Measurements from ENCODE around the gene DNAH3.

Gene DNAH3

GRCh38 chr16:20903899-20904506, 246.6 kb downstream of the DNAH3 start:
- no peak for DNase-seq (ENCODE audit: low spot score)
- no peak for TF ChIP-seq CTCF (IDR thresholded peaks at IDR 0.05)
- Histone ChIP-seq H3K27ac (peak overlapping the region; percentile 86 to 100), H3K4me3 (peak overlapping the region; percentile 27)

- Histone ChIP-seq H3K4me3 (peak overlapping the region; percentile 5), H3K27ac (peak overlapping the region; percentile 86 to 100)
- no peak for DNase-seq (ENCODE audit: low spot score)
- TF ChIP-seq CTCF (IDR thresholded peaks at IDR 0.05): no peak
These were observed 247.3 kb downstream of the DNAH3 start for GRCh38 chr16:20903116-20903898.

DNA sequence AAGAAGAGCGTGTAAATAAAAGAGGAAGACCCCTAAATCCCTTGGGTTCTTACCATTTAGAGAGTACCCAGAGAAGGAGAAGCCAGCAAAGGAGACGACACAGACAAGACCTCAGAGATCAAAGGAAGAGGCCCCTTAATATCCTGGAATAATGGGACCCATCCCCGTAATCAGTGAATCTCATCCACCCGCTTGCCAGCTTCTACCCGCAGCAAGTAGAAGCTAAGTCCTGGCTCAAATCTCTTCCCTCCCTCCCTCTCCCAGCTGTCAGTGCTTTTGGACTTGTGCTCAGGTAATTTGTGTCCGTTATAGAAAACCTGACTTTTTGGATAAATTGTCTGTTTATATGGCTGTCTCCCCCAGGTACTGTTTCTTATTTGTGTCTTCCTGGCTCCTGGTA, 248.2 kb downstream of the DNAH3 start:
- Histone ChIP-seq H3K27ac (peak overlapping the region; percentile 86 to 100), H3K4me3 (peak overlapping the region; percentile 95)
- no peak for DNase-seq (ENCODE audit: low spot score)
- TF ChIP-seq CTCF (IDR thresholded peaks at IDR 0.05): no peak

GRCh38 chr16:20901436-20902112, 249.1 kb downstream of the DNAH3 start:
- peak; percentile 82 for DNase-seq (ENCODE audit: low spot score)
- no peak for TF ChIP-seq CTCF (IDR thresholded peaks at IDR 0.05)
- H3K27ac ChIP-seq: peak overlapping the region; percentile 86 to 100
- peak overlapping the region; percentile 95 for H3K4me3 ChIP-seq

GRCh38 chr16:20901068-20901435, 249.6 kb downstream of the DNAH3 start:
- no peak for DNase-seq (ENCODE audit: low spot score)
- no peak for TF ChIP-seq CTCF (IDR thresholded peaks at IDR 0.05)
- Histone ChIP-seq H3K27ac (peak overlapping the region; percentile 86 to 100), H3K4me3 (peak overlapping the region; percentile 95)

GRCh38 chr16:20900299-20901067, 250.2 kb downstream of the DNAH3 start, which contains the start of the genes DCUN1D3 and LYRM1:
DCUN1D3 (minus strand) TSS chr16:20900358; CDS start chr16:20862538, 37,820 bp downstream.
LYRM1 (plus strand) TSS chr16:20900771; CDS start chr16:20915556, 14,785 bp downstream.
- peak within 1 kb of the TSS; percentile 95 for H3K4me3 ChIP-seq
- no peak for TF ChIP-seq CTCF (IDR thresholded peaks at IDR 0.05)
- peak within 1 kb of the TSS; percentile 86 to 100 for H3K27ac ChIP-seq
- peak; percentile 98 for DNase-seq (ENCODE audit: low spot score)

Data from coronary artery (tissue), 2 donors.